SK-N-SH treated with all-trans-retinoic acid at 6 μM for 48 hours (cell line): ENCODE data around the gene THUMPD1.
"Not testable (repeated sequence)": the region's sequence is repeated elsewhere in the genome, so short reads cannot be mapped to it uniquely, and the experiment has no call there.

Experiments
- ATAC-seq: fragments of 200-7000 bp; cut with Tn5 transposase; 3 replicates; pipeline ENCODE4 v1.9.1; 2020; ENCODE audit warnings: mild to moderate bottlenecking, moderate library complexity
- ARNTL ChIP-seq: fragments of 450-650 bp; formaldehyde crosslinking; IDR thresholded peaks from 2 replicates; pipeline ENCODE4 v1.5.0; 2020; ENCODE audit warnings: low read depth, mild to moderate bottlenecking, moderate library complexity, borderline replicate concordance
- CREB5 ChIP-seq: fragments of 250-450 bp; sonication (Bioruptor Pico); IDR thresholded peaks from 2 replicates; pipeline ENCODE4 v1.5.1; 2020; ENCODE audit warnings: low read depth, mild to moderate bottlenecking, moderate library complexity
- CSDC2 ChIP-seq: fragments of 250-450 bp; sonication (Bioruptor Pico); IDR thresholded peaks from 2 replicates; pipeline ENCODE4 v1.5.0; 2020; ENCODE audit warnings: mild to moderate bottlenecking, moderate library complexity
- ESRRG ChIP-seq: fragments of 250-450 bp; sonication (Bioruptor Pico); IDR thresholded peaks from 2 replicates; pipeline ENCODE4 v1.6.1; 2021; ENCODE audit warnings: mild to moderate bottlenecking
- OSR1 ChIP-seq: fragments of 250-450 bp; sonication (Bioruptor Pico); IDR thresholded peaks from 2 replicates; pipeline ENCODE4 v1.8.0; 2022; ENCODE audit warnings: moderate library complexity, mild to moderate bottlenecking, inconsistent platforms
- PATZ1 ChIP-seq: fragments of 250-450 bp; sonication (Bioruptor Pico); IDR thresholded peaks from 2 replicates; pipeline ENCODE4 v1.8.0; 2020; ENCODE audit warnings: mild to moderate bottlenecking, moderate library complexity, borderline replicate concordance
- PPARA ChIP-seq: fragments of 250-450 bp; sonication (Bioruptor Pico); IDR thresholded peaks from 2 replicates; pipeline ENCODE4 v1.5.0; 2020; ENCODE audit warnings: mild to moderate bottlenecking, borderline replicate concordance
- RARB ChIP-seq: fragments of 250-450 bp; sonication (Bioruptor Pico); IDR thresholded peaks from 2 replicates; pipeline ENCODE4 v1.8.0; 2021; ENCODE audit warnings: mild to moderate bottlenecking, moderate library complexity
- SNAI2 ChIP-seq: fragments of 250-450 bp; sonication (Bioruptor Pico); IDR thresholded peaks from 2 replicates; pipeline ENCODE4 v1.5.0; 2020; ENCODE audit warnings: mild to moderate bottlenecking, moderate library complexity
- TCF4 ChIP-seq: fragments of 250-450 bp; sonication (Bioruptor Pico); IDR thresholded peaks from 2 replicates; pipeline ENCODE4 v1.8.0; 2021; ENCODE audit warnings: mild to moderate bottlenecking, moderate library complexity, borderline replicate concordance
- ZC3H10 ChIP-seq: fragments of 250-450 bp; sonication (Bioruptor Pico); IDR thresholded peaks from 2 replicates; pipeline ENCODE4 v1.5.1; 2021; ENCODE audit warnings: mild to moderate bottlenecking, moderate library complexity
- ZNF565 ChIP-seq: fragments of 450-650 bp; formaldehyde crosslinking; conservative IDR thresholded peaks from 2 replicates; pipeline ENCODE4 v1.5.0; 2020; ENCODE audit warnings: low read depth, mild to moderate bottlenecking, moderate library complexity
- ZNF70 ChIP-seq: fragments of 450-650 bp; formaldehyde crosslinking; IDR thresholded peaks from 2 replicates; pipeline ENCODE4 v1.5.0; 2020; ENCODE audit warnings: mild to moderate bottlenecking, moderate library complexity
- ZNF8 ChIP-seq: fragments of 450-650 bp; formaldehyde crosslinking; IDR thresholded peaks from 2 replicates; pipeline ENCODE4 v1.5.0; 2020; ENCODE audit warnings: mild to moderate bottlenecking, moderate library complexity
- TF ChIP-seq, protein P1 (sequence below): fragments of 250-450 bp; sonication (Bioruptor Pico); IDR thresholded peaks from 2 replicates; pipeline ENCODE4 v1.8.0; 2021; ENCODE audit warnings: low read depth, mild to moderate bottlenecking, moderate library complexity, borderline replicate concordance
- TF ChIP-seq, protein P2 (sequence below): fragments of 250-450 bp; sonication (Bioruptor Pico); IDR thresholded peaks from 2 replicates; pipeline ENCODE4 v1.5.1; 2021; ENCODE audit warnings: mild to moderate bottlenecking, moderate library complexity

THUMPD1 gene

GRCh38 chr16:20696618-20697017 lies 45.0 kb downstream of the THUMPD1 start (continued):
- TF ChIP-seq, protein P1, sequence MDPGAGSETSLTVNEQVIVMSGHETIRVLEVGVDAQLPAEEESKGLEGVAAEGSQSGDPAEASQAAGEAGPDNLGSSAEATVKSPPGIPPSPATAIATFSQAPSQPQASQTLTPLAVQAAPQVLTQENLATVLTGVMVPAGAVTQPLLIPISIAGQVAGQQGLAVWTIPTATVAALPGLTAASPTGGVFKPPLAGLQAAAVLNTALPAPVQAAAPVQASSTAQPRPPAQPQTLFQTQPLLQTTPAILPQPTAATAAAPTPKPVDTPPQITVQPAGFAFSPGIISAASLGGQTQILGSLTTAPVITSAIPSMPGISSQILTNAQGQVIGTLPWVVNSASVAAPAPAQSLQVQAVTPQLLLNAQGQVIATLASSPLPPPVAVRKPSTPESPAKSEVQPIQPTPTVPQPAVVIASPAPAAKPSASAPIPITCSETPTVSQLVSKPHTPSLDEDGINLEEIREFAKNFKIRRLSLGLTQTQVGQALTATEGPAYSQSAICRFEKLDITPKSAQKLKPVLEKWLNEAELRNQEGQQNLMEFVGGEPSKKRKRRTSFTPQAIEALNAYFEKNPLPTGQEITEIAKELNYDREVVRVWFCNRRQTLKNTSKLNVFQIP (CRISPR knock-in tag): no peak
- TF ChIP-seq SNAI2 (CRISPR knock-in tag) (no peak), CREB5 (CRISPR knock-in tag) (no peak), RARB (CRISPR knock-in tag) (no peak), ARNTL (CRISPR knock-in tag) (no peak)

DNA sequence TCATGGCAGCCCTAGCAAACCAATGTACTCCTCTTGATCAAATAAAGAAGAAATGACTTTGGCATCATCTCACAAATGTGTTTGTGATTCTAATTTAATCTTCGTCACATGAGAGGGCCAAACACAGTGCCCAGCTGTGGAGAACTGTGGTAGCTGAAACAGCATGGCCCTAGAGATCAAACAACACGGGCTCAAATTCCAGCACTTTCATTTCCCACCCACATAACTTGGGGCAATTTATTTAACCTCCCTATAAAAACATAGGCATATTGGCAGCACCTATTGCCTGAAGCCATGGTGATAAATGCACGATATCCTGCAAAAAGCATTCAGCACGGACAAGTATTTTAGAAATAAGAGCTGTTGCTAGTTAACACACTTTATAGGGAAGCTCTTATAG lies 46.6 kb downstream of the THUMPD1 start:
- TF ChIP-seq ZC3H10 (CRISPR knock-in tag) (no peak), ZNF70 (CRISPR knock-in tag) (no peak), CSDC2 (CRISPR knock-in tag) (no peak), TCF4 (CRISPR knock-in tag) (no peak), PPARA (CRISPR knock-in tag) (no peak), PATZ1 (CRISPR knock-in tag) (no peak), ZNF565 (no peak), ZNF8 (CRISPR knock-in tag) (no peak), ESRRG (CRISPR knock-in tag) (no peak)
- TF ChIP-seq, protein P2, sequence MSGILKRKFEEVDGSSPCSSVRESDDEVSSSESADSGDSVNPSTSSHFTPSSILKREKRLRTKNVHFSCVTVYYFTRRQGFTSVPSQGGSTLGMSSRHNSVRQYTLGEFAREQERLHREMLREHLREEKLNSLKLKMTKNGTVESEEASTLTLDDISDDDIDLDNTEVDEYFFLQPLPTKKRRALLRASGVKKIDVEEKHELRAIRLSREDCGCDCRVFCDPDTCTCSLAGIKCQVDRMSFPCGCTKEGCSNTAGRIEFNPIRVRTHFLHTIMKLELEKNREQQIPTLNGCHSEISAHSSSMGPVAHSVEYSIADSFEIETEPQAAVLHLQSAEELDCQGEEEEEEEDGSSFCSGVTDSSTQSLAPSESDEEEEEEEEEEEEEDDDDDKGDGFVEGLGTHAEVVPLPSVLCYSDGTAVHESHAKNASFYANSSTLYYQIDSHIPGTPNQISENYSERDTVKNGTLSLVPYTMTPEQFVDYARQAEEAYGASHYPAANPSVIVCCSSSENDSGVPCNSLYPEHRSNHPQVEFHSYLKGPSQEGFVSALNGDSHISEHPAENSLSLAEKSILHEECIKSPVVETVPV (CRISPR knock-in tag): no peak
- ATAC-seq: no peak

- not testable (repeated sequence) for ATAC-seq
These were observed 47.5 kb downstream of the THUMPD1 start for GRCh38 chr16:20694096-20694495.

- no peak for ATAC-seq
- TF ChIP-seq ZNF565 (no peak), OSR1 (CRISPR knock-in tag) (no peak), ZNF8 (CRISPR knock-in tag) (no peak)
These were observed 52.0 kb downstream of the THUMPD1 start for GRCh38 chr16:20689668-20690067.

DNA sequence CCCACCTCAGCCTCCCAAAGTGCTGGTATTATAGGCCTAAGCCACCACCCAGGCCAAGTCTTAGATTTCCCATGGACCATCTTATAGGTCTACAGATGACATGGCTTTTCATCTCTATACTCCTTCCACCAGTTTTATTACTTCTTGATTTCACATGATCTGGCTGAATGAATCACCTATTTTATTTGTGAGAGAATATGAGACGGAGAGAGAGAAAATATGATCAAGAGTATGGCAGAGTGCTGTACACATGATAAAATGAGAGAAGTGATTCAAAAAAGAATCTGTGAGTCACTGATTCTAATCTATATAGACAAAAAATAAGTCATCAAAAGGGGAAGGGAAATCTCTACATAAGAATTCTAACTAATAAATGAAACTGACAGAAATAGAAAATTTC lies 57.8 kb downstream of the THUMPD1 start:
- no peak for ATAC-seq

More for the DNA sequence above, 57.8 kb downstream of the THUMPD1 start:
- TF ChIP-seq RARB (CRISPR knock-in tag): no peak
- TF ChIP-seq, protein P1 (CRISPR knock-in tag): no peak
- TF ChIP-seq ARNTL (CRISPR knock-in tag): no peak
- no peak for TF ChIP-seq TCF4 (CRISPR knock-in tag)
- no peak for TF ChIP-seq CSDC2 (CRISPR knock-in tag)
- no peak for TF ChIP-seq ZNF70 (CRISPR knock-in tag)
